OCI-LY7 (cell line): ENCODE results near the gene CNTN5. TPM values are rescaled to one million over a fixed set of nuclear protein-coding genes. Genes with fewer than 3 reads are reported as not detected.

Experiments
- BruUV-seq: library from RNA; stranded (reverse); fragments of 400-500 nt; replicated peaks from 2 replicates; lab custom pipeline; 2021; lab: Mats Ljungman, UMichigan
- CTCF ChIA-PET: fragments of 300-600 bp; sonication (Branson Sonifier 250); formaldehyde crosslinking; loops from one replicate; lab custom pipeline; 2022; ENCODE audit warnings: antibody characterized with exemption; ENCODE audit not compliant: unreplicated experiment; lab: Charles Lee
- POLR2A ChIA-PET: fragments of 300-600 bp; sonication (Branson Sonifier 250); formaldehyde crosslinking; loops from one replicate; lab custom pipeline; 2022; ENCODE audit warnings: antibody characterized with exemption; lab: Charles Lee
- DNase-seq: peaks from one replicate; pipeline ENCODE4 v3.0.0-alpha.2; 2015; ENCODE audit warnings: low spot score
- H2AFZ ChIP-seq: fragments of 200-600 bp; sonication (generic), shearing (Covaris generic); 2 replicates; pipeline ENCODE4 v1.6.1; 2014; ENCODE audit warnings: mild to moderate bottlenecking, antibody characterized with exemption, low read length, moderate library complexity
- H3K27ac ChIP-seq: fragments of 200-600 bp; sonication (generic); 2 replicates; pipeline ENCODE4 v1.5.1; 2014; ENCODE audit warnings: mixed run types, low read depth, mild to moderate bottlenecking, moderate library complexity, low read length, inconsistent platforms; ENCODE audit not compliant: poor library complexity, severe bottlenecking
- H3K36me3 ChIP-seq: fragments of 200-600 bp; sonication (generic); 2 replicates; pipeline ENCODE4 v1.6.1; 2014; ENCODE audit warnings: mild to moderate bottlenecking, antibody characterized with exemption, low read length, moderate library complexity, mixed read lengths; ENCODE audit not compliant: insufficient read depth
- H3K4me1 ChIP-seq: fragments of 200-600 bp; sonication (generic); 2 replicates; pipeline ENCODE4 v1.5.1; 2014; ENCODE audit warnings: mild to moderate bottlenecking, low read length; ENCODE audit not compliant: insufficient read depth, poor library complexity, severe bottlenecking
- H3K4me2 ChIP-seq: fragments of 200-600 bp; sonication (generic); 2 replicates; pipeline ENCODE4 v1.6.1; 2014; ENCODE audit warnings: mild to moderate bottlenecking, low read length
- H3K4me3 ChIP-seq: fragments of 200-600 bp; sonication (generic); 2 replicates; pipeline ENCODE4 v1.5.1; 2014; ENCODE audit warnings: mild to moderate bottlenecking, low read depth, low read length; ENCODE audit not compliant: poor library complexity, severe bottlenecking
- H3K79me2 ChIP-seq: fragments of 200-600 bp; sonication (generic); 2 replicates; pipeline ENCODE4 v1.6.1; 2016; ENCODE audit warnings: low read depth, mild to moderate bottlenecking, low read length, moderate library complexity, mixed read lengths; ENCODE audit not compliant: insufficient read depth
- H3K9me2 ChIP-seq: fragments of 200-600 bp; sonication (generic); 2 replicates; pipeline ENCODE4 v1.6.1; 2016; ENCODE audit warnings: mild to moderate bottlenecking, low read length, mixed read lengths; ENCODE audit not compliant: insufficient read depth
- H3K9me3 ChIP-seq: fragments of 200-600 bp; sonication (generic); 2 replicates; pipeline ENCODE4 v1.6.1; 2014; ENCODE audit warnings: mild to moderate bottlenecking, mixed run types, low read length, mixed read lengths
- H4K20me1 ChIP-seq: fragments of 200-600 bp; sonication (generic); 2 replicates; pipeline ENCODE4 v1.6.1; 2014; ENCODE audit warnings: mild to moderate bottlenecking, antibody characterized with exemption, low read length, moderate library complexity, mixed read lengths; ENCODE audit not compliant: insufficient read depth
- CTCF ChIP-seq: fragments of 200-600 bp; sonication (generic); conservative IDR thresholded peaks from 2 replicates; pipeline ENCODE4 v1.5.1; 2014; ENCODE audit warnings: mild to moderate bottlenecking, antibody characterized with exemption, low read length, moderate library complexity, mixed read lengths
- EZH2phosphoT487 ChIP-seq: fragments of 200-600 bp; sonication (generic); IDR thresholded peaks from 2 replicates; pipeline ENCODE4 v1.6.1; 2018; ENCODE audit warnings: low read depth, borderline replicate concordance, mild to moderate bottlenecking, mixed run types, antibody characterized with exemption, low read length, moderate library complexity, mixed read lengths
- intact Hi-C: fragments of 100-400 bp; cut with micrococcal nuclease; formaldehyde crosslinking; loops from one replicate; pipeline ENCODE4 v1.10.0; 2022; ENCODE audit not compliant: unreplicated experiment
- total RNA-seq, 2 experiments: library from RNA; depleted of rRNA in 1 of 2; stranded (reverse); fragments of >200 nt in 1 of 2; shearing (Covaris generic) in 1 of 2; gene quantifications; 2 replicates each; pipeline ENCODE4 v1.2.3, GENCODE V29; 2014 to 2022

Gene CNTN5
- total RNA-seq, 2 experiments from 2014 or later, result not detected

GRCh38 chr11:100003985-100004384 lies 983.2 kb downstream of the CNTN5 start:
- DNase-seq, result no peak
- POLR2A ChIA-PET, result interaction anchor here (0.6 kb wide), 1 partner anchor 568 kb away, joined by 3 read pairs; no protein-coding TSS in a partner anchor
- H3K4me1 ChIP-seq, result no peaks in the 10 kb centered on the region
- H3K9me3 ChIP-seq, result no peaks in the 10 kb centered on the region
- BruUV-seq, result no TSS peak
- no peaks in the 10 kb centered on the region for H3K79me2 ChIP-seq
- intact Hi-C loops, result no loop called here
- H3K4me2 ChIP-seq, result no peak overlapping the region
- H4K20me1 ChIP-seq, result no peaks in the 10 kb centered on the region
- H3K9me2 ChIP-seq, result no peaks in the 10 kb centered on the region
- CTCF ChIA-PET, result no interaction called here
- H2AFZ ChIP-seq, result no peak overlapping the region
- no peak overlapping the region for H3K27ac ChIP-seq
- TF ChIP-seq CTCF, result no peak
- no peak for TF ChIP-seq EZH2phosphoT487
- H3K36me3 ChIP-seq, result no peaks in the 10 kb centered on the region
- no peak overlapping the region for H3K4me3 ChIP-seq

GRCh38 chr11:100004541-100004940 lies 983.8 kb downstream of the CNTN5 start:
- Histone ChIP-seq H3K36me3 (no peaks in the 10 kb centered on the region), H3K79me2 (no peaks in the 10 kb centered on the region), H3K4me1 (no peaks in the 10 kb centered on the region), H3K9me3 (no peaks in the 10 kb centered on the region), H3K27ac (no peak overlapping the region), H4K20me1 (no peaks in the 10 kb centered on the region), H3K4me2 (no peak overlapping the region), H2AFZ (no peak overlapping the region), H3K4me3 (no peak overlapping the region), H3K9me2 (no peaks in the 10 kb centered on the region)
- POLR2A ChIA-PET, result interaction anchor here (0.6 kb wide), 1 partner anchor 568 kb away, joined by 3 read pairs; no protein-coding TSS in a partner anchor
- TF ChIP-seq CTCF (no peak), EZH2phosphoT487 (no peak)
- intact Hi-C loops, result no loop called here
- DNase-seq, result no peak
- CTCF ChIA-PET, result no interaction called here
- BruUV-seq, result no TSS peak

- Histone ChIP-seq H2AFZ (no peak overlapping the region), H3K9me2 (no peaks in the 10 kb centered on the region), H3K9me3 (no peaks in the 10 kb centered on the region), H3K4me3 (no peak overlapping the region), H3K27ac (no peak overlapping the region), H3K79me2 (no peaks in the 10 kb centered on the region), H4K20me1 (no peaks in the 10 kb centered on the region), H3K36me3 (no peaks in the 10 kb centered on the region), H3K4me1 (no peaks in the 10 kb centered on the region), H3K4me2 (no peak overlapping the region)
- no peak for TF ChIP-seq CTCF
- no peak for TF ChIP-seq EZH2phosphoT487
- ChIA-PET CTCF (no interaction called here), POLR2A (interaction anchor here (0.6 kb wide), 1 partner anchor 638 kb away, joined by 5 read pairs; no protein-coding TSS in a partner anchor)
- no peak for DNase-seq
- BruUV-seq, result no TSS peak
- intact Hi-C loops, result no loop called here
Observed at GRCh38 chr11:100008417-100008816, 987.7 kb downstream of the CNTN5 start.
